Central memory CD4-positive, alpha-beta T cell (primary cell): ENCODE measurements around the gene HS1BP3.

Experiments
- DNase-seq: peaks from one replicate; pipeline ENCODE4 v3.0.0; 2022

Gene HS1BP3

GRCh38 chr2:20615466-20616241 lies 35.2 kb downstream of the HS1BP3 start:
- DNase-seq, result no peak

- no peak for DNase-seq
Observed at GRCh38 chr2:20615068-20615465, 35.8 kb downstream of the HS1BP3 start.

GRCh38 chr2:20614201-20615067 lies 36.5 kb downstream of the HS1BP3 start:
- no peak for DNase-seq

GRCh38 chr2:20612925-20613916 lies 37.7 kb downstream of the HS1BP3 start:
- DNase-seq, result no peak

- no peak for DNase-seq
Observed at GRCh38 chr2:20611844-20612356, 39.0 kb downstream of the HS1BP3 start.

- DNase-seq, result no peak
Observed at GRCh38 chr2:20611077-20611843, 39.6 kb downstream of the HS1BP3 start.

GRCh38 chr2:20609995-20610357 lies 40.9 kb downstream of the HS1BP3 start:
- DNase-seq, result no peak

GRCh38 chr2:20609349-20609994 lies 41.4 kb downstream of the HS1BP3 start:
- DNase-seq, result no peak

- DNase-seq, result no peak
Observed at GRCh38 chr2:20608666-20609348, 42.1 kb downstream of the HS1BP3 start.

GRCh38 chr2:20607446-20607845 lies 43.5 kb downstream of the HS1BP3 start:
- no peak for DNase-seq

- no peak for DNase-seq
Observed at GRCh38 chr2:20606198-20606597, 44.7 kb downstream of the HS1BP3 start.

- DNase-seq, result no peak
Observed at GRCh38 chr2:20604951-20605381, 45.9 kb downstream of the HS1BP3 start.

GRCh38 chr2:20604401-20604911 lies 46.4 kb downstream of the HS1BP3 start:
- no peak for DNase-seq

- DNase-seq, result no peak
Observed at GRCh38 chr2:20603791-20604190, 47.1 kb downstream of the HS1BP3 start.

- no peak for DNase-seq
Observed at GRCh38 chr2:20602803-20603202, 48.1 kb downstream of the HS1BP3 start.

- no peak for DNase-seq
Observed at GRCh38 chr2:20600756-20601325, 50.1 kb downstream of the HS1BP3 start.

GRCh38 chr2:20599861-20600461 lies 50.9 kb downstream of the HS1BP3 start:
- no peak for DNase-seq

GRCh38 chr2:20599001-20599600 lies 51.8 kb downstream of the HS1BP3 start:
- no peak for DNase-seq

GRCh38 chr2:20597860-20598183 lies 53.1 kb downstream of the HS1BP3 start:
- no peak for DNase-seq
